HG02885 (cell line): ENCODE data around the gene SEPTIN5.
"Not testable (repeated sequence)": the region's sequence is repeated elsewhere in the genome, so short reads cannot be mapped to it uniquely, and the experiment has no call there.

ENCODE experiments used
- ATAC-seq: cut with Tn5 transposase; IDR thresholded peaks from one replicate; pipeline ENCODE4 v1.9.1; 2021; ENCODE audit warnings: mild to moderate bottlenecking; ENCODE audit not compliant: unreplicated experiment, poor library complexity

SEPTIN5 gene

GRCh38 chr22:19714312-19715187 lies at the start of gene SEPTIN5:
Gene SEPTIN5, plus strand, starts transcription at chr22:19714503. Its CDS starts 86 bp downstream, at chr22:19714589.
- ATAC-seq, result no peak

GRCh38 chr22:19664951-19665783 lies 49.1 kb upstream of the SEPTIN5 start:
- no peak for ATAC-seq

GRCh38 chr22:19665784-19666672 lies 48.3 kb upstream of the SEPTIN5 start:
- ATAC-seq, result no peak

- no peak for ATAC-seq
Observed at GRCh38 chr22:19666673-19667593, 47.4 kb upstream of the SEPTIN5 start.

- no peak for ATAC-seq
Observed at GRCh38 chr22:19667872-19668740, 46.2 kb upstream of the SEPTIN5 start.

GRCh38 chr22:19668748-19669147 lies 45.6 kb upstream of the SEPTIN5 start:
- no peak for ATAC-seq

GRCh38 chr22:19669570-19669969 lies 44.7 kb upstream of the SEPTIN5 start:
- no peak for ATAC-seq

- no peak for ATAC-seq
Observed at GRCh38 chr22:19671316-19671715, 43.0 kb upstream of the SEPTIN5 start.

- no peak for ATAC-seq
Observed at GRCh38 chr22:19672054-19672776, 42.1 kb upstream of the SEPTIN5 start.

- no peak for ATAC-seq
Observed at GRCh38 chr22:19673660-19674059, 40.6 kb upstream of the SEPTIN5 start.

- ATAC-seq, result no peak
Observed at GRCh38 chr22:19674129-19674928, 40.0 kb upstream of the SEPTIN5 start.

- ATAC-seq, result no peak
Observed at GRCh38 chr22:19674929-19675253, 39.4 kb upstream of the SEPTIN5 start.

- ATAC-seq, result no peak
Observed at GRCh38 chr22:19675428-19675827, 38.9 kb upstream of the SEPTIN5 start.

- ATAC-seq, result not testable (repeated sequence)
Observed at GRCh38 chr22:19676437-19676836, 37.9 kb upstream of the SEPTIN5 start.

GRCh38 chr22:19678949-19679521 lies 35.3 kb upstream of the SEPTIN5 start:
- ATAC-seq, result no peak

- no peak for ATAC-seq
Observed at GRCh38 chr22:19679522-19680101, 34.7 kb upstream of the SEPTIN5 start.
